Smooth muscle cell of the brain vasculature (primary cell): ENCODE data around the gene CYB5B.
A peak's percentile ranks its signal among the peaks of the same experiment; 100 is the strongest.

Experiments
- DNase-seq: peaks from one replicate; pipeline ENCODE4 v3.0.0-alpha.2; 2012; ENCODE audit warnings: low read depth, low spot score

Gene CYB5B, protein sequence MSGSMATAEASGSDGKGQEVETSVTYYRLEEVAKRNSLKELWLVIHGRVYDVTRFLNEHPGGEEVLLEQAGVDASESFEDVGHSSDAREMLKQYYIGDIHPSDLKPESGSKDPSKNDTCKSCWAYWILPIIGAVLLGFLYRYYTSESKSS

DNA sequence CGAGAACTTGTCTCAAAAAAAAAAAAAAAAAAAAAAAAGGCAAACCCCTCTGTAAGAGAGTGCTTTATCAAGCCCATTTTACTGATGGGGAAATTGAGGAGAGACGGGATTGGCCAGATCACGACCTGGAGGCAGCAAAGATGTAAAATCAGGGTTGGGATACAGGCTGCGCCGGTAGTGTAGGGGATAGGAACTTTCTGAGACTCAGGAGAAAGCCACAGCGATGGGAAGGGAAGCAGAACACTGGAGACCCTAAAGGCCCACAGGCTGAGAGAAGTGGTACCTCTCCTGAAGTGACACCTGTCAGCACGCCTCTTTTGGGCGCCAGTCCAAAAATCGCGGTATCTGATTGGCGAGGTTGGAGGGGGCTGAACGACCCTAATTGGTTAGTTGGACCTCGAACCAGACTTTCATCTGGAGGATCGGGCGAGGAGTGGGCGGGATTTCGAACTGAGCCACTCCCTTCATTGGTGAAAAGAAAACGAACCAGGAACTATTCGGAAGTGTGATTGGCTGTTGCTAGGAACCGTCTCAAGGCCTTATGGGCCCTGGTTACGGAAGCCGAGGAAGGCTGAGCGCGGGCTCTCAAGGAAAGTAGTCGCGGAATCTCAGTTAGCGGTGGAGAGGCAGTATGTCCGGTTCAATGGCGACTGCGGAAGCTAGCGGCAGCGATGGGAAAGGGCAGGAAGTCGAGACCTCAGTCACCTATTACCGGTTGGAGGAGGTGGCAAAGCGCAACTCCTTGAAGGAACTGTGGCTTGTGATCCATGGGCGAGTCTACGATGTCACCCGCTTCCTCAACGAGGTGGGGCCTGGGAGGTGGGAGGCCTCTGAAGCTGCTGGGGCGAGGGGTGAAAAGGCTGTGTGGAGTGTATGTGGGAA lies at the start of gene CYB5B:
CYB5B (plus strand) TSS at position 567 of the 882 bp plus-strand sequence; CDS start at position 632, 65 bp downstream.
- peak; percentile 96 for DNase-seq

DNA sequence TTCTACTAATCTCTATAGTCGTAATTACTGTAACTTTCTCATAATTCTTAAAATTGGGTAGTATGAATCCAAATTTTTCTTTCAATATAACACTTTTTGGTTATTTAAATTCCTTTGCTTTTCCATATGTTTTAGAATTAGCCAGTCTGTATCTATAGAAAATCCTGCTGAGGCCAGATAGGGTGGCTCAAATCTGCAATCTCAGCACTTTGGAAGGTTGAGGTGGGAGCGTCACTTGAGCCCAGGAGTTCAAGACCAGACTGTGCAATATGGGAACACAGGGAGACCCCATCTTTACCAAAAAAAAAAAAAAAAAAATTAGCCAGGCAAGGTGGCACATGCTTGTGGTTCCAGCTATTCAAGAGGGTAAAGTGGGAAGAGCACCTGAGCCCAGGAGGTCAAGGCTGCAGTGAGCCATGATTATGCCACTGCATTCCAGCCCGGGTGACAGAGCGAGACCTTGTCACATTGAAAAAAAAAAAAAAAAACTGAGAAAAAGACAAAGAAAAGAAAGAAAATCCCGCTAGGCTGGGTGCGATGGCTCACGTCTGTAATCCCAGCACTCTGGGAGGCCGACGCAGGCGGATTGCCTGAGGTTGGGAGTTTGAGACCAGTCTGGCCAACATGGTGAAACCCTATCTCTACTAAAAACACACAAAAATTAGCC lies 47.9 kb upstream of the CYB5B start:
- DNase-seq = no peak

DNA sequence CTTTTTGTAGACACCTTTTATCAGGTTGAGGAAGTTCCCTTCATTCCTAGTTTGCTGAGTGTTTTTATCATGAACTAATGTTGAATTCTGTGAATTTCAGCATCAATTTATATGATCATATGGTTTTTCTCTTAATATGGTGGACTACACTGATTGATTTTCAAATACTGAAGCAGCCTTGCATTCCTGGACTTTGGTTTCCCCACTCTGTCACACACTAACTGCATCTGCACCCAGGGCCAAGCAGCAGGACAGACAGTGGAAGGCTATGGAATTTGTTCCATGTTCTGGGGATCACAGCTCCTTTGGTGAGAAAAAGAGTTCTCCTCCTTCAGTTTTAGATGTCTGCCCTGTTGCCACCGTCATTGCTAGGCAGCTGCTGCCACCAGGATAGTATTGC lies 46.4 kb upstream of the CYB5B start:
- no peak for DNase-seq

DNA sequence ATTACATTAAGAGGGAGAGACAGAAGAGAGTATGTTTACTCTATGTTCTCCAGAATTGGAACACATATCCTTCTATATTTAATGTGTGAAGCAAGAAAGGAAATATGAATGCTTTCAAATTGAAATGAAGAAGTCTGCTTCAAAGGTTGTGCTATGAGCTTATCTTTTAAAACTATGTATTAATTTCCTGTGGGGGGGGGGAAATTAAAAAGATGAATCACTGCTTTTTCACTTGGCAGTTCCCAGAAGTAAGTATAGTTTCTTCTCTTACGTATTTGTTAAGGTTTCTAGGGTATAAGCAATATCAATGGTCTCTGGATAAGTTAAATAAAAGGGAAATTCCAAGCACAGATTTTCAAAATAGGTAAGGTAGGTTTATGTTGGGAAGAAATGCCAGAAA lies 45.7 kb upstream of the CYB5B start:
- no peak for DNase-seq

DNA sequence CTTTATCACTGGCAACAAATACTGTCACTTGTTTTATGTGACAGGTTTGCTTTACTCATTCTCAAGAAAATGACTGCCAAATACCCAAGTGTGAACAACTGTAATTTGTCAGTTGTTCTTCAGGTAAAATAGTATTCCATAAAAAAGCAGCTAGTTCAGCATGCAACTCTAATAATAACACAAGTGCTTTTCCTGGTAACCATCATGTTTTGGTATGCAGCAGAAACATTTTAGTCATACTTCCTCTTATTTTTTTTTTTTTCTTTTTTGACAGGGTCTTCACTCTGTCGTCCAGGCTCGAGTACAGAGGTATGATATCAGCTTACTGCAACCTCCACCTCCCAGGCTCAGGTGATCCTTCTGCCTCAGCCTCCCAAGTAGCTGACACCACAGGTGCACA lies 43.2 kb upstream of the CYB5B start:
- DNase-seq = no peak

DNA sequence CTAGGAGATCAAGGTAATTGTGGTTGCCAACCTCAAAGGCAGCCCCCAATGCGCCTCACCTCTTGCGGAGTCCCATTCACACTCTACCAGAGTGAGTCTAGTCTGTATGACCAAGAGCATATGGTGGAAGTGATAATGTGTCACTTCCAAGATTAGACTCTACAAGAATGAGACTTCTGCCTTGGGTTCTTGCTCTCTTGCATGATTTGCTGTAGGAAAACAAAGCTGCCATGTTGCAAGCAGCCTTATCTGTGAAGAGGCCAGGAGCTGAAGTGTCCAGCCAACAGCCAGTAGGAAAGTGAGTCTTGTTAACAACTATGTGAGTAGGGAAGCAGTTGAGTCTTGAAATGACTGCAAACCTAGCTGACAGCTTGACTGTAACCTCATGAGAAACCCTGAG lies 42.0 kb upstream of the CYB5B start:
- no peak for DNase-seq

DNA sequence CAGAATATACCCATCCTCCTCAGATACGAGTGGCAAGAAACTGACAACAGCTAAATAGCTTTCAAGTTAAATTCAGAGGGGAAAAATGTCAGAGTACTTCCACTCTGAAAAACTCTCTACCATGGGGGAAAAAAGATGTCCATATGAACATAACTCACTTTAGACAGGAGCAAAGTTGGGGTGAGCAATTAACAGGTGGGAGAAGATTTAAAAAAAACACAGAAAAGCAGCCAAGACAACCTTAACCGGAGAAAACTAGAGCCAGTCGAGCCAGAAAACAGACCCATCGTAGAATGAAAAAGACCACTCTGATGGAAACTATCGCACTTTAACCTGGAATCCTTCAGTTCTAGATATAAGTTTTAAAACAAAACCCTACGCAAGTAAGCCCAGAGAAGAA lies 39.4 kb upstream of the CYB5B start:
- no peak for DNase-seq

DNA sequence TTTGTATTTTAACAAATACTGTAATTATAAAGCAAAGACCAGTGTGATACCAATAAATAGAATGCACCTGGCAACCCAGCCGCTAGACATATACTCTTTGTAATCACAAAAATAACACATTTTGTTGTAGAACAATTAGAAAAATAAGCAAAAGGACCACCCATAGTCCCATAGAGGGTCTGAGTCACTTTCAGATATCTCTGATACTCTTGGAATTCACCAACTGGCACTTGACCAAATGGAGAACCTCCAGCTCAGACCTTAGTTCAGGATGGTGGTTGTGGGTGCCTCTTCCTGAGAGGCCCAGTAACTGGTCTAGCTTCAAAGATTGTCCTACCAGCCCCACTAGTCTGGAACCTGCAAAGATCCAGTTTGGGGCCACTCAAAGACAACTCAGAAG lies 37.8 kb upstream of the CYB5B start:
- no peak for DNase-seq

DNA sequence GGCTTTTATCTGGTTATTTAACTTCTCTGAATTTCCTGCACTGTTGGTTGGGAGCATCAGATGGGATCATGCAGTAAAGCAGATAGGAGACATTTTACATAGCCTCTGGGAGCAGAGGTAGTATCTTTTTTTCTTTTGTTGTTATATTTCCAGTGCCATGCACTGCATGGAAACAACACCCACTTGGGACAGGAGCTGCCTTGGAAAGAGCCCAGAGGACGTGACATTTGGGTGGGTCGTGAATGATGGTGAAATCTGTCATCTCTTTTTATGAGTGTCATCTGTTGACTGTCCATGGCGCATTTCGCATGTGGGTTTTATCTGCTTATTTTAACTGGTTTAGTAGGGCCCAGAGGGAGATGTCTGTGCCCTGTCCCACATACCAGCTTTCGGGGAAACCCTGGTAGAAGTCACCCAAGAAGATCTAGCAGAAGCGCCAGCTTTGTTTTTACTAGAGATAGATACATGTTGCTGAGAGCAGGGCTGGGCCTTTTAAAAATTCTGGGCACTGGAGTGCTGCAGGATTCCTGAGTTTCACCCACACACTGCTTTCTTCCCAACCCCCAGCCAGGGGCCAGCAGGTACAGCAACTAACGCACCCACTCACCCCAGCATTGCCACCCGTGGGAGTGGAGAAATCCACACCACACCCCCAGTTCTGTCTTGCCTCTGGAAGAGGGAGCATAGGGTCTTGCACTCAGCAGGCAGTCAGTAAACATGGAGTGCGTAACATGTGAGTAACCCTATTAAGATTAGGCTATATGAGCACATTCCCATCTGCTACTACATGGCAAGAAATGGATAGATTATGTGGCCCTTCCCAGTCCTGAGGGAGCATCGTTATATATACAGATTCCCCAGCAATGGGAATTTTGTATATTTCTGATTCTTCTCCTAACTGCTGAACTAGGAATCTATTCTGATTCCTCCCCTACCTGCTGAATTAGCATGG lies 30.2 kb upstream of the CYB5B start:
- DNase-seq = no peak

DNA sequence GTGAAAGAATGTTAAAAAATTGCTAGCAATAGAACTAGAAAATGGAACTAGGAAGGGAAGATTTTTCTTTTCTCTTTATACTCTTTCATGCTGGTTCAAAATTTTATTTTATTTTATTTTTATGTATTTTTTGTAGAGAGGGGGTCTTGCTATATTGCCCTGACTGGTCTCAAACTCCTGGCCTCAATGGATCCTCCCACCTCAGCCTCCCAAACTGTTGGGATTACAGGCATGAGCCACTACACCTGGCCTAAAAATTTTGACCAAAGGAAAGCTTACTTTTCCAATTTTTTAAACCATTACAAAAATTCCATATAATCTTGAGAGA lies 28.6 kb upstream of the CYB5B start:
- DNase-seq = no peak

DNA sequence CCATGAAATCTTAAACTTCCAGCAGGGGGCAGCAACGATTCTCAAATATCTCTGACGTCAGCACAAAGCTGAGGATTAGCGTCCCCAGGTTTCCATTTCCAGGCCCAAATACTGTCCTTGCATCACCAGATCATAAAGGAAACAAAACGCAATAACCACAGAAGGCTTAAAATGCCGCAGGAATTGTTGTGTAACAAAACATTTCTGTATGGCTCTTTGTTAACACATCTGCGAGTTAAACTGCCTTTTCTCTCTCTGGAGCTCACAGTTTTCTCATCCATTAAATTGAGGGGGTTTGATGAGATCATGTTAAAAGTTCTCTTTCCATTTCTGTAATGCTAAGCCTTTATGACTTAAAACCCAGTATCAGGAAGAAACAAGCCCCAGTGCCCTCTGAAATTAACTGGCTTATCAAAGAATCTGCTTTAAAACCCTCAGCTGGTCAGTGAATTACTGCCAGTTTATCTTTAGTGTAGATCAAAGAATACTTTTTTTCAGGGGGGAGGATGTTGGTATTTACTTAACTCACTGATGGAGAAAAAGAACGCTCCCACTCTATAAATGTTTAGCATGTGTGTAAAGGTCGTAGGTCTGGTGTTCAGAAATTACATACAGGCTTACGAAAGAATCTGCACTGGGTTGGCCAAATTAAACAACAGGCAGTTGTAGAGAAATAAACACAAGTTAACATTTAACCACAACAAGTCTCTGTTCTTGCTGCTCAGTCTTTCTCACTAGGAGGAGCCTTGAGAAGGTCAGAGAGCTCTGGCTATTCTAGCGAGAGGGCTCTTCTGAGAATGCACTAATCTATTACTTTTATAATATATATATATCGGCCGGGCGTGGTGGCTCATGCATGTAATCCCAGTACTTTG lies 28.0 kb upstream of the CYB5B start:
- DNase-seq = peak; percentile 90

DNA sequence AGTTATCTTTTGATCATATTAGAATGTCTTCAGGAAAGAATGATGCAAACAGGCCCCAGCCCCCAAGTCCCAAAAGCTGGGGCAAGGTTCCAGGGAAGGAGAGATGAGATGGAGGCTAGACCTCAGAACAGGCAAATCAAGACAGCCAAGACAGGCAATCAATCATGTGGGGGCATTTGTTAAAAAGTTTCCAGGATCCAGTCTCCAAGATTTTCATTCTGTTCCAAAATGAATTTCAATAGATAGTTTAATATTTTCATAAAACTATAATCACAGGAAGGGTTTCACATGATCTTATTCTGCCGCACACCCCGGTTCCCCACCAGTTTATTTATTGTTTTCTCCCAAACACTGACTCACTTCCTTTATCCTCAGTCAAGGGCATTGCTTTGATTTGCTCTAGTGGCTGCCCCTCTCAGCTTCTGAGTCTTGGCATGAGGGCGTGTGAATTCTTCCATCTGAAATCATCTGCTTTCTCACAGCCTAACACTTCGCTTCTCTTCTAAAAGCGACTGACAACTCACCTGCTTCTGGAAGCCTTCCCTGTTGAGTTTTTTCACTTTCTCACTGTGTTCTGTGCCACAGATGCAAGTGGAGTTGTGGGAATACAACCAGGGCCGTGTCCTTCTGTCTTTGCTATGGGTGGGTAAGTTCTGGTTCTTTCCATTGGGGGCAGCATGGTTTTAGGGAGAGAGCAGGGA lies 26.4 kb upstream of the CYB5B start:
- peak; percentile 70 for DNase-seq

DNA sequence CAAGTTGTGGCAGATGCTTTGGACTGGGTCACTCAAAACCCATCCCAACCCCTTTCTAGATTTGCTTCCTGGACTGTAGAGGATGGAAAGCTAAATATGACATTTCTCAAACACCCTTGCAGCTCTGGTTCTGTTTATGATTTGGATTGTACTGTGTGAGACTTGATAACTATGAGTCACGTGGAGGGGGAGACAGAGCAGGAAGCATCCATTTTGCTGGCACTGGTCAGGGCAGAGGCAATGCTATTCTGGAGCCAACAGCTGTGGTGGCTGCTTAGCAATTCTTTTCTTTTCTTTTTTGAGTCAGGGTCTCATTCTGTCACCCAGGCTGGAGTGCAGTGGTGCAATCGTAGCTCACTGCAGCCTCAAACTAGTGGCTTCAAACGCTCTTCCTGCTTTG lies 25.1 kb upstream of the CYB5B start:
- DNase-seq = no peak

DNA sequence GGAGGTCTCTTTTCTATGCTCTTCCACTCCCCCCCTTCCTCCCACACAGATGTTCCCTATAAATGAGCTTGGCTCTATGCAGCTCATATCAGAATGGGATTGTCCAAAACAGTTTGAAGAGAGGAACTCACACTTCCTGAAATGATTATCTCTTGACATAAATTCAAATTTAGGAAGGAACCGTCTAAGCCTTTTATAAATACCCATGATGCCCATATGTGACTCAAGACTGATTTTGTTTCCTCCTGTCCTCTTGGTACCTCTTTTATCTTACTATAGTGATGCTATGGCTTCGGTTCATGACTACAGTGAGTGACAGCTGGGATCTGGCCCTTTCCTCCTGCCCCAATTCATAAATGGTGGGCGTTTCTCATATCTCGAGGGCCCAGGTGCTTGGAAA lies 22.0 kb upstream of the CYB5B start:
- DNase-seq = no peak

DNA sequence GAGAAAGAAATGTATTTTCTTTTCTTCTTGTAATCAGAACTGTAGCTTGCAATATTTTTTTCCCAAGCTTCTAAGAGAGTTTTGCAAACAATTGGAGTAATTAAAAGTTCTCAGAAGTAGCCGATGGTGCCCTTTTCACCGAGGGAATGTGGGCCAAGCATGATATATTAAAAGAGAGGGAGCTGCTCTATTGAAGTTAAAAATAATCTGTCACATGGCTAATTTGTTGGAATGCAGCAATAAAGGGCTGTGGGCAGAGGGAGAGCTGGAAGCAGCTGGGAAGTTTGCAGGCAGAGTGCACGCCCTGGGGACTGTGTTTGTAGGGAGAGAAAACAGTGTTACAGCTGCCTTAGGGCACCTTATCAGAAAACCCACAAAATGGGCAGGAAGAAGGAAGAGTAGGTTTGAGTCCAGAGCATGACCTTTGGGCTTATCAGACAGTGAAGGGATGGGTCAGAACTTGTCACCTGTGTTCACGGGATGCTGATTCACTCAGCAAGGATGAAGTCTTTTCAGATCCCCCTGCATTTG lies 20.1 kb upstream of the CYB5B start:
- DNase-seq = no peak

DNA sequence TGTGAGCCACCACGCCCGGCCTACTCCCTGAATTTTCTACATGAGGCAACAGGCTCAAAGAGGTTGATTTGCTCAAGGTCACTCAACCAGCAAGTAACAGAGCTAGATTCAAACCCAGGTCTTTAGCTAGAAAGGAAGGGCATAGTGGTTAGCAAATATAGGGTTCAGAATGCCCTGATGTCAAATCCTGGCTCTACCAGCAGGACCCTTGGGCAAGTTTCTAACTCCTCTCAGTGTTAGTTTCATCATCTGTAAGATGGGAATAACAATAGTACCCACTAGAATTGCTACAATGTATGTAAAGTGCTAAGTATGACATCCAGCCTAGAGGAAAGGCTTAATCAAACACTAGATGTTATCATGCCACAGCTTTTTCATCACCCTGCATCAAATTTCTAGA lies 19.1 kb upstream of the CYB5B start:
- DNase-seq = no peak

DNA sequence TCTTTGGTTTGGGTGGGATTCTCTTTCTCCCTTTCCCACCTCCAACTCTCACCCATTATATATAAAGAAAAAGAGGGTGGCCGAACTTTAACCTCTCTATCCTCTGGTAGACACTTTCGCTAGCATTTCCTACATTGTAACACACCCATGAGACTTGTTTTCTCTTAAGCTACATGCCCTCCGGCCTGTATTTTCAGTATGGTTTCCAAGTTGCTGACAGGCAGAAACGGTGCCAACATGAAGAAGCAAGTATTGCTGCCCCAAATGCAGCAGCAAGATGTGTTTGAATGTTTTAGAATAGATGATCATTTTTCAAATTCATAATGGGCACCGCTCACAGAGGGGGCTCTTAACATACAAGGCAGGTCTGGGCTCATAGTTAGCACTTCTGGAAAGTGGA lies 18.7 kb upstream of the CYB5B start:
- DNase-seq = no peak

DNA sequence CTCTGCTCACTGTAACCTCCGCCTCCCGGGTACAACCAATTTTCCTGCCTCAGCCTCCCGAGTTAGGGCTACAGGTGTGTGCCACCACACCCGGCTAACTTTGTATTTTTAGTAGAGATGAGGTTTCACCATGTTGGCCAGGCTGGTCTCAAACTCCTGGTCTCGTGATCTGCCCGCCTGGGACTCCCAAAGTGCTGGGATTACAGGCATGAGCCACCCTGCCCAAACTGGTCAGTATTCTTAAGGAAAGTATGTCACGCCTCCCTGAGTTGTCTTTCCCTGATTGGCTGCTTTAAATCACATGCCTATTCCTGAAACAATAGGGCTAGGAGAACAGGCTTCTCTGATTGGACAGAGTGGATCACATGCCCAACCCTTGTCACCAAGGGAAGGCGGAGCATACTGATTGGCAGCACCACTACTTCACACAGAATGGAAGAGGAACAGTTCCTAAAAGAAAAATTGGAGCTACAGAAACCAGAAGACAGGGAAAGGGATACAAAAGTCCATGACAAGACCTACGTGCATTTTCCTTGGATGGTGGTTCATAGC lies 17.6 kb upstream of the CYB5B start:
- no peak for DNase-seq

DNA sequence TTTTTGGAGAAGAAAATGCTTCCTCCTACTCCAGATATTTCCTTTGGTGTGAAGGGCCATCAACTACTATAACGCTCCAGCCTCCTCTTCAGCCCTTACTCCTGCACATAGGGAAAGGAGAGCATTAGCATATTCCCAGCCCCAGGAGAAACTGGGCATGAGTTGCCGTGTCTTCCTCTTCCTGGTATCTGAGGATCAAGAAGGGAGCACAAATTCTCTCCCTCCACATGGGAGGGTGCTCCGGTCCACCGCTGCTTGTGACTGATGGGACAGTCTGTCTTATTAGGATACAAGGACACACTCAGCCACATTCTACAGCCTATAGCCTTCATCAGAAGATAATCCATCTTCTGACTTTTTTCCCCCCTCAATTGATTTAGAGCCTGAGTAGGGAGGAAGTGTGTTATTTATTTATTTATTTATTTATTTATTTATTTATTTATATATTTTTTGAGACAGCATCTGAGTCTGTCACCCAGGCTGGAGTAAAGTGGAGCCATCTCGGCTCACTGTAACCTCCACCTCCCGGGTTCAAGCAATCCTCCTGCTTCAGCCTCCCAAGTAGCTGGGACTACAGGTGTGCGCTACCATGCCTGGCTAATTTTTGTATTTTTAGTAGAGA lies 16.6 kb upstream of the CYB5B start:
- no peak for DNase-seq
